ENCODE results near the gene ANKRD17.

The ANKRD17 gene

DNA sequence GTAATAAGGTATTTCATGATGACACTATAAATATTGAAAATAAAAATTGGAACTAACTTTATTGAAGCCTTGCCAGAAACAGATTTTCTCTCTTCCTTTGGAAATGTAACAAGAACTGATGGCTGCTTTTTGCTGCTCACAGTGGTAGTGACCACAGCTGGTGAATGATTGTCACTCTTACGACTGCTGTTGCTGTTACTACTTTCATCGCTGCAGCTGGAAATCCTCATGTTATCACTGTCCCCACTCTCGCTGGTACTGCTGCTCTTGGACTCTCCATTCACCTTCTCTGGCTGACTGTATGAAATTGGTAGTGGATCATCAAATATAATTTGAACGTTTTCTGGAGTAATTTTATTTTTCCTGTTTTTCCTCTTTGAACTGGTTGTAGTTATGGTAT lies 160.6 kb downstream of the ANKRD17 start:
- Mint-ChIP-seq H3K4me3 (no peak overlapping the region), H3K9me3 (no peaks in the 10 kb centered on the region), H3K27ac (peak overlapping the region; percentile 64), H3K4me1 (ENCODE audit: low read depth) (no peaks in the 10 kb centered on the region), H3K27me3 (no peaks in the 10 kb centered on the region), H3K36me3 (ENCODE audit: low read depth) (peaks cover 90% of the 10 kb centered on the region)
- no peak for DNase-seq

GRCh38 chr4:73092868-73093267 lies 165.7 kb downstream of the ANKRD17 start:
- Mint-ChIP-seq H3K27ac (no peak overlapping the region), H3K4me1 (ENCODE audit: low read depth) (peaks cover 12% of the 10 kb centered on the region), H3K36me3 (ENCODE audit: low read depth) (peaks cover 82% of the 10 kb centered on the region), H3K4me3 (no peak overlapping the region), H3K27me3 (no peaks in the 10 kb centered on the region), H3K9me3 (no peaks in the 10 kb centered on the region)
- no peak for DNase-seq

DNA sequence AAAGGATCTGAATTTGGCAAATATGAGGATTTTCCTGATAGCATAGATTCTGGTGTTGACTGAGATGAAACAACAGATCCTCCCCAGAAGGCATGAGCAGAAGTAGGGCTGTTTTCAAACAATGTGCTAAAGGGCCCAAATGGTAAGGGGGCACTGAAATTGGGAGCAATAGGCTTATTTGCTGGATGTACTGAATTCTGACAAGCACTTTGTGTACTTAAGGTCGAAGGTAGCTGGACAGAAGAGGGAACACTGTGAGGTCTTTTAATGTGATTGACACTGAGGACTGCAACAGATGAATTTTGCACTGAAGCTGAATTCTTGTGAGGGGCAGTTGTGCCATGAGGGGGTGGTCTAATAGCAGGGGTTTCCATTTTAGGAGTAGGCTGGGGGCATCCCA lies 167.9 kb downstream of the ANKRD17 start:
- H3K36me3 Mint-ChIP-seq (ENCODE audit: low read depth) = peaks cover 74% of the 10 kb centered on the region

DNA sequence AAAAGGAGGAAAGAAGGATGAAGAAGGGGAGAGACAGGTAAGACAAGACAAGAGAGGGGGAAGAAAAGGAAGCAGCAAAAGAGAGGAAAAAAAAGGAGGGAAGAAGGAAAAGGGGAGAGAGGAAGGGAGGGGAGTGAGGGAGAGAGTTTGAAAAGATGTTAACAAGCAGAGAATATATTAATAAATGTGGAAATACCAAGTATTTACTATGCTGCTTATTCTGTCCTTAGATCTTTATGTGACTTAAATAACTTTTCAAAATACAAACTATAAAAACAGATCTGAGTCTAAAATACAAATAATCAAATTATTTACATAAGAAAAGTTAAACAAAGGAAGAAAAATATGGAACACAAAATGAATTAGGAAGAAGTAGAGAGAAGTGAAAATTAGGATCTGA lies 170.7 kb downstream of the ANKRD17 start:
- Mint-ChIP-seq H3K9me3 (no peaks in the 10 kb centered on the region), H3K36me3 (ENCODE audit: low read depth) (peaks cover 79% of the 10 kb centered on the region), H3K27ac (no peak overlapping the region), H3K4me3 (no peak overlapping the region), H3K27me3 (no peaks in the 10 kb centered on the region), H3K4me1 (ENCODE audit: low read depth) (peaks cover 23% of the 10 kb centered on the region)
- DNase-seq = no peak

More for the DNA sequence above, 167.9 kb downstream of the ANKRD17 start:
- peaks cover 23% of the 10 kb centered on the region for H3K4me1 Mint-ChIP-seq (ENCODE audit: low read depth)
- H3K27me3 Mint-ChIP-seq = no peaks in the 10 kb centered on the region
- no peaks in the 10 kb centered on the region for H3K9me3 Mint-ChIP-seq
- no peak overlapping the region for H3K4me3 Mint-ChIP-seq
- peak overlapping the region; percentile 69 for H3K27ac Mint-ChIP-seq
- no peak for DNase-seq

- H3K9me3 Mint-ChIP-seq = no peaks in the 10 kb centered on the region
- H3K27me3 Mint-ChIP-seq = no peaks in the 10 kb centered on the region
- peak overlapping the region; percentile 23 for H3K4me3 Mint-ChIP-seq
- peaks cover 24% of the 10 kb centered on the region for H3K4me1 Mint-ChIP-seq (ENCODE audit: low read depth)
- H3K36me3 Mint-ChIP-seq (ENCODE audit: low read depth) = peaks cover 77% of the 10 kb centered on the region
- no peak for DNase-seq
- H3K27ac Mint-ChIP-seq = no peak overlapping the region
Observed at GRCh38 chr4:73086095-73086868, 172.3 kb downstream of the ANKRD17 start.

DNA sequence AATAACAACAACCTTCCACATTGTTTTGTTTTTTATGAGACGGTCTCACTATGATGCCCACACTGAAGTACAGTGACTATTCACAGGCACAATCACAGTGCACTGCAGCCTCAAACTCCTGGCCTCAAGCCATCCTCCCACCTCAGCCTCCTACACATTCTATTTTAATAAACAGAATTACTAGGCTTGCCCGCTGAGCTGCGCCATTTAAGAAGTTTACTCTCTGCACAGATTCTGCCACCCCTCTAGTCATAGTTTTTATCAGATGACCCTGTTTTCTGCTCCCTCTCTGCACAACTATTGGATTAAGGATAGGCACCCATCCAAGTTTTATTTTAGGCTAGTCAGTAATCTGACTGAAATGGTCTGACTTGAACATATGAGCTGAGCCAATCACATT lies 177.8 kb downstream of the ANKRD17 start:
- H3K27me3 Mint-ChIP-seq = no peaks in the 10 kb centered on the region
- H3K36me3 Mint-ChIP-seq (ENCODE audit: low read depth) = peaks cover 85% of the 10 kb centered on the region
- H3K9me3 Mint-ChIP-seq = no peaks in the 10 kb centered on the region
- H3K4me3 Mint-ChIP-seq = no peak overlapping the region
- peaks cover 15% of the 10 kb centered on the region for H3K4me1 Mint-ChIP-seq (ENCODE audit: low read depth)
- H3K27ac Mint-ChIP-seq = peak overlapping the region; percentile 79
- no peak for DNase-seq

DNA sequence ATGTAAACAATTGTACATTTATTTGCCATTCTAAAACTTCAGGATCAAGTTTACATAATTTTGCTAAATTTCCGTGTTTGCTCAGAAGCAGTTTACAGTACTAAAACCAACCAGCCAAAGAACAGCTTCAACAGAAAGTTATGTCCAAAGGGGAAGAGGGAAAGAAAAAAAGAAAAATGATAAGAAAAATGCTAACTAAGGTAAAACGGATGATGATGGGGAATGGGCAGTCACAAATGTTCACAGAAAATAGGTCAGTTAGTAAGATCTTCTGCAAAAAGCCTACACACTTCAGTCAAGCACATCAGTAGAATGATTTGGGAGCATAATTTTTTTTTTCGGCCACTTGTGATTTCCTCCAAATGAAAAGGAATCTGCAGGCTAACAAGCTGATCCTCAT lies 182.8 kb downstream of the ANKRD17 start:
- no peak for DNase-seq
- Mint-ChIP-seq H3K9me3 (no peaks in the 10 kb centered on the region), H3K4me1 (ENCODE audit: low read depth) (peaks cover 13% of the 10 kb centered on the region), H3K4me3 (no peak overlapping the region), H3K36me3 (ENCODE audit: low read depth) (peaks cover 77% of the 10 kb centered on the region), H3K27me3 (no peaks in the 10 kb centered on the region), H3K27ac (no peak overlapping the region)

DNA sequence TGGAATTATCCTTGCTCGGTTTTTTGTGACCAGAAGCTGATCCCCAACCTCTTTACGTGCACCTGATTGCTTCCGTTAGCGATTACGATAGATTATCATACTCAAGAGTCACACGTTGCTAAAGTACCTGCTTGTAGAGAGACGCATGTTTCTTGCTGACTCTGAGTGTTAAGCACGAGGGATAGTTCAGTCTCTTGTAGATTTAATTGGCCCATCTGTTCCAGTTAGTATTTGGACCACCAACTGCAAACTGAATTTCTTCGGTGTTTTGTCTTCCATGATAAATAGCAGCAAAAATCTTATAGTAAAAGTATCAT lies 188.6 kb downstream of the ANKRD17 start:
- Mint-ChIP-seq H3K4me1 (ENCODE audit: low read depth) (peaks cover 48% of the 10 kb centered on the region), H3K27ac (peak overlapping the region; percentile 97), H3K36me3 (ENCODE audit: low read depth) (peaks cover 65% of the 10 kb centered on the region), H3K27me3 (no peaks in the 10 kb centered on the region), H3K4me3 (peak overlapping the region; percentile 93), H3K9me3 (no peaks in the 10 kb centered on the region)
- no peak for DNase-seq

DNA sequence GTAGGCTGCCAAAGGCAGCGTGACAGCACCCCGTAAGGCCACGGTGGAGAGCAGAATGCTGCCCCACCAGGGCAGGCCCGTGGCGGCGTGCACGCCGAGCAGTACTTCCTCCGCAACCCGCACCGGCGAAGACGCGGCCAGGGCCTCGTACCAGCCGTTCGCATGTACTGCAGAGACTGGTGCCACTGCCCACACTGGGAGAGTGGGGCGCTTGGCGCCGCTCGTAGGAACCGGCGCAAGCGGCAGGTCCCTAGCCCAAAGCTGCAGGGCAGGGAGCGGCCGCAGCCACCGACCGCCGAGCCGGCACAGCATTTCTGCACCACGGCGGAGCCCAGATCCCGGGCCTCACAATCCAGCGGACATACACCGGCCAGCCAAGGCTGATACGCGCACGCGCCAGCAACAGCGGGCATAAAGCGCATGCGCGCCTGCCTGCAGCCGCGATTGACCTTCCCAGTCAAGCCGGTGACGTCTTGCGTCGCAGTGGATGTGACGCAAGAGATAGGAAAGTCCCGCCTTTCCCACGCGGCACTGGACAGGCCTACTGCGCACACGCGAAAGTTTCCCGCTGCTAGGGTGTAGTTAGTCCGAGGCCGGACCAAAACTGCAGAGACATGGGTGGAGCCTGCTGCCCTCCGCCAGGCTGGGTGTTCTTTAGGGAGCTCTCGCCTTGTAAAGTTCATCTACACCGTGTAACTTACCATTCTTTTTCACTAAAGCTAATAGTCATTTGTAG lies 189.1 kb downstream of the ANKRD17 start, which contains the start of gene COX18:
TSS of gene COX18 (minus strand) at position 379 of the 736 bp plus-strand sequence. CDS start at position 312, 67 bp downstream.
- no peaks in the 10 kb centered on the region for H3K27me3 Mint-ChIP-seq
- DNase-seq = peak; percentile 97
- H3K36me3 Mint-ChIP-seq (ENCODE audit: low read depth) = peaks cover 65% of the 10 kb centered on the region
- no peaks in the 10 kb centered on the region for H3K9me3 Mint-ChIP-seq
- peak within 1 kb of the TSS; percentile 97 for H3K27ac Mint-ChIP-seq
- peak within 1 kb of the TSS; percentile 93 for H3K4me3 Mint-ChIP-seq
- peaks cover 51% of the 10 kb centered on the region for H3K4me1 Mint-ChIP-seq (ENCODE audit: low read depth)

GRCh38 chr4:73068491-73069337 lies 189.9 kb downstream of the ANKRD17 start:
- Mint-ChIP-seq H3K36me3 (ENCODE audit: low read depth) (peaks cover 66% of the 10 kb centered on the region), H3K27me3 (no peaks in the 10 kb centered on the region), H3K4me1 (ENCODE audit: low read depth) (peaks cover 57% of the 10 kb centered on the region), H3K4me3 (peak overlapping the region; percentile 93), H3K27ac (peak overlapping the region; percentile 97), H3K9me3 (no peaks in the 10 kb centered on the region)
- DNase-seq = no peak

DNA sequence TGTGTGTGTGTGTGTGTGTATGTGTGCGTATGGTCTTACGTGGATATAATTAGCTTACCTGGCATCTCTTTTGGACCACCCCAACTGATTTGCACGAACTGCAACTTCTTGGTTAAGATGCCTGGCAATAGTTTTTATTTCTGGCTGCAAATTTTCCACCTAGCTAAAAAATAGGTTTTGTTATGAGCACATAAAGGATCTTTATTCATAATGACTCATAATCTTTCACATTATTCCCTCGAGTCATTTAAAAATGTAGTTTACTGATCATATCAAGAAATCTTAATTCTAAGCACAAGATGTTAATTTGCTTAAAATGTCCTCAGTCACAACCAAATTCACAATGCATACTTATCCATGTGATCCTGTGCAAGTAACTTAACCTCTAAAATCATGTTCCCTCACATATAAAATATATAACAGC lies 190.6 kb downstream of the ANKRD17 start:
- Mint-ChIP-seq H3K27me3 (no peaks in the 10 kb centered on the region), H3K4me3 (peak overlapping the region; percentile 93), H3K27ac (peak overlapping the region; percentile 97), H3K36me3 (ENCODE audit: low read depth) (peaks cover 65% of the 10 kb centered on the region), H3K4me1 (ENCODE audit: low read depth) (peaks cover 62% of the 10 kb centered on the region), H3K9me3 (no peaks in the 10 kb centered on the region)
- no peak for DNase-seq

GRCh38 chr4:73066928-73067327 lies 191.7 kb downstream of the ANKRD17 start:
- H3K4me3 Mint-ChIP-seq = peak overlapping the region; percentile 60
- peak overlapping the region; percentile 97 for H3K27ac Mint-ChIP-seq
- H3K4me1 Mint-ChIP-seq (ENCODE audit: low read depth) = peaks cover 58% of the 10 kb centered on the region
- H3K36me3 Mint-ChIP-seq (ENCODE audit: low read depth) = peaks cover 67% of the 10 kb centered on the region
- no peak for DNase-seq
- H3K9me3 Mint-ChIP-seq = no peaks in the 10 kb centered on the region
- no peaks in the 10 kb centered on the region for H3K27me3 Mint-ChIP-seq

DNA sequence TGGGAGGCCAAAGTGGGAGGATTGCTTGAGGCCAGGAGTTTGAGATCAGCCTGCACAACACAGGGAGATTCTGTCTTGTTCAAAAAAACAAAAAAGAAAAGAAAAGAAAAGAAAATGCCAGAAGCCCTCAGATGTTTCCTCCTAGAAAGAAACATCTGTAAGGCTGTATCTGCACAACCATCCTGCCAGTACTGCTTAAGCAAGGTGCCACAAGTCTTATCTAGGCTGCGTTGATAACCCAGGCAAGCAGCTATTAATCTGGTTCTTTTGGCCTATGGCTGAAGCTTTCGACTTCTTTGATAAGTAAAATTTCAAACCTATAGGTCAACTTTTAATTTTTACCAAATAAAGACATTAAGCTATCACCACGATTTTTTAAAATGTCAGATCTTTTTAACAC lies 192.2 kb downstream of the ANKRD17 start:
- peaks cover 58% of the 10 kb centered on the region for H3K4me1 Mint-ChIP-seq (ENCODE audit: low read depth)
- peak overlapping the region; percentile 41 for H3K4me3 Mint-ChIP-seq
- H3K36me3 Mint-ChIP-seq (ENCODE audit: low read depth) = peaks cover 71% of the 10 kb centered on the region

DNA sequence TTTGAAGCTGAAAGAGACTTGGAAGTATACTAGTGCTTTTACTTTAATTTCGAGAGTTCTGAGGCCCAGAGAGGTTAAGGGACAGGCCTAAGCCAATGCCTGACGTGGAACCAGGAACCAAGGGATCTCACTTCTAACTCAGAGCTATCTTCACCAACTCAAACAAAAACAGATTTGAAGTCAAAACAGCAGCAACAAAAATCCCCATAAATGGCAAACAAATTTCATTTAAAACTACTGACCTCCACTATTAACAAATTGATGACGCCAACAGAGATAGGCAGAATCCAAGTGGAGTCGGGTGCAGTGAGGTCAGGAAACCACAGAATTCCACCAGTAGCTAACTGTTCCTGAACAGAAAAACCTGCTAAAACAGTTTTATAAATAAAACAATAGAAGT lies 194.1 kb downstream of the ANKRD17 start:
- H3K27me3 Mint-ChIP-seq = no peaks in the 10 kb centered on the region
- H3K36me3 Mint-ChIP-seq (ENCODE audit: low read depth) = peaks cover 89% of the 10 kb centered on the region
- H3K4me1 Mint-ChIP-seq (ENCODE audit: low read depth) = peaks cover 48% of the 10 kb centered on the region
- H3K27ac Mint-ChIP-seq = peak overlapping the region; percentile 51
- no peak for DNase-seq
- H3K4me3 Mint-ChIP-seq = no peak overlapping the region
- H3K9me3 Mint-ChIP-seq = no peaks in the 10 kb centered on the region

More for the DNA sequence above, 192.2 kb downstream of the ANKRD17 start:
- no peak for DNase-seq
- Mint-ChIP-seq H3K9me3 (no peaks in the 10 kb centered on the region), H3K27ac (peak overlapping the region; percentile 97), H3K27me3 (no peaks in the 10 kb centered on the region)
